T-helper 1 cell treated with Interleukin-12 subunit alpha and Interleukin-12 subunit beta and Interleukin-4 antibody, amounts not matched to agents 30 μg/mL and 1 μg/mL, for 36 hours (primary cell): ENCODE data around the gene SPOP.
A peak's percentile ranks its signal among the peaks of the same experiment; 100 is the strongest.
"Not testable (repeated sequence)": the region's sequence is repeated elsewhere in the genome, so short reads cannot be mapped to it uniquely, and the experiment has no call there.

ENCODE experiments used
- H3K27ac Mint-ChIP-seq: one replicate; pipeline ENCODE4 v1.8.0; 2021; ENCODE audit warnings: mild to moderate bottlenecking, mixed read lengths
- H3K27me3 Mint-ChIP-seq: one replicate; pipeline ENCODE4 v1.8.0; 2021; ENCODE audit warnings: low read depth, mixed read lengths
- H3K36me3 Mint-ChIP-seq: one replicate; pipeline ENCODE4 v1.8.0; 2021; ENCODE audit warnings: low read depth, mixed read lengths
- H3K4me1 Mint-ChIP-seq: one replicate; pipeline ENCODE4 v1.8.0; 2021; ENCODE audit warnings: low read depth, mixed read lengths
- H3K4me3 Mint-ChIP-seq: one replicate; pipeline ENCODE4 v1.8.0; 2021; ENCODE audit warnings: mild to moderate bottlenecking, moderate library complexity, mixed read lengths
- H3K9me3 Mint-ChIP-seq: one replicate; pipeline ENCODE4 v1.8.0; 2021; ENCODE audit warnings: mixed read lengths

The SPOP gene

GRCh38 chr17:49574945-49575678 is 102.8 kb downstream of the SPOP start:
- no peaks in the 10 kb centered on the region for H3K36me3 Mint-ChIP-seq
- H3K9me3 Mint-ChIP-seq, result no peaks in the 10 kb centered on the region
- H3K27ac Mint-ChIP-seq, result no peak overlapping the region
- peaks cover 12% of the 10 kb centered on the region for H3K4me1 Mint-ChIP-seq
- peaks cover 73% of the 10 kb centered on the region for H3K27me3 Mint-ChIP-seq
- peak overlapping the region; percentile 36 for H3K4me3 Mint-ChIP-seq

GRCh38 chr17:49574323-49574781 is 103.5 kb downstream of the SPOP start:
- no peak overlapping the region for H3K4me3 Mint-ChIP-seq
- no peaks in the 10 kb centered on the region for H3K9me3 Mint-ChIP-seq
- peaks cover 72% of the 10 kb centered on the region for H3K27me3 Mint-ChIP-seq
- H3K4me1 Mint-ChIP-seq, result peaks cover 14% of the 10 kb centered on the region
- H3K27ac Mint-ChIP-seq, result no peak overlapping the region
- H3K36me3 Mint-ChIP-seq, result no peaks in the 10 kb centered on the region

GRCh38 chr17:49573510-49574322 is 104.2 kb downstream of the SPOP start:
- no peaks in the 10 kb centered on the region for H3K36me3 Mint-ChIP-seq
- no peaks in the 10 kb centered on the region for H3K9me3 Mint-ChIP-seq
- H3K4me3 Mint-ChIP-seq, result no peak overlapping the region
- peaks cover 14% of the 10 kb centered on the region for H3K4me1 Mint-ChIP-seq
- no peak overlapping the region for H3K27ac Mint-ChIP-seq
- peaks cover 66% of the 10 kb centered on the region for H3K27me3 Mint-ChIP-seq

GRCh38 chr17:49572806-49573420 is 105.0 kb downstream of the SPOP start:
- Mint-ChIP-seq H3K27ac (no peak overlapping the region), H3K4me1 (peaks cover 19% of the 10 kb centered on the region), H3K27me3 (peaks cover 60% of the 10 kb centered on the region), H3K4me3 (no peak overlapping the region), H3K36me3 (no peaks in the 10 kb centered on the region), H3K9me3 (no peaks in the 10 kb centered on the region)

GRCh38 chr17:49572226-49572625 is 105.7 kb downstream of the SPOP start:
- Mint-ChIP-seq H3K36me3 (no peaks in the 10 kb centered on the region), H3K4me1 (peaks cover 23% of the 10 kb centered on the region), H3K9me3 (no peaks in the 10 kb centered on the region), H3K27ac (no peak overlapping the region), H3K27me3 (peaks cover 54% of the 10 kb centered on the region), H3K4me3 (no peak overlapping the region)

- Mint-ChIP-seq H3K4me1 (peaks cover 22% of the 10 kb centered on the region), H3K9me3 (no peaks in the 10 kb centered on the region), H3K27me3 (peaks cover 51% of the 10 kb centered on the region), H3K36me3 (no peaks in the 10 kb centered on the region), H3K4me3 (peak overlapping the region; percentile 19), H3K27ac (no peak overlapping the region)
These were observed 106.1 kb downstream of the SPOP start for GRCh38 chr17:49571764-49572163.

GRCh38 chr17:49571283-49571682 is 106.6 kb downstream of the SPOP start:
- Mint-ChIP-seq H3K4me3 (peak overlapping the region; percentile 19), H3K9me3 (no peaks in the 10 kb centered on the region), H3K27ac (no peak overlapping the region), H3K27me3 (peaks cover 52% of the 10 kb centered on the region), H3K36me3 (no peaks in the 10 kb centered on the region), H3K4me1 (peaks cover 23% of the 10 kb centered on the region)

GRCh38 chr17:49570540-49571242 is 107.2 kb downstream of the SPOP start:
- Mint-ChIP-seq H3K36me3 (no peaks in the 10 kb centered on the region), H3K4me1 (peaks cover 27% of the 10 kb centered on the region), H3K27me3 (peaks cover 52% of the 10 kb centered on the region), H3K27ac (no peak overlapping the region), H3K9me3 (no peaks in the 10 kb centered on the region), H3K4me3 (peak overlapping the region; percentile 89)

GRCh38 chr17:49568695-49569047 is 109.2 kb downstream of the SPOP start:
- H3K4me3 Mint-ChIP-seq, H3K36me3 Mint-ChIP-seq, H3K27ac Mint-ChIP-seq, H3K9me3 Mint-ChIP-seq: not testable (repeated sequence)
- Mint-ChIP-seq H3K27me3 (peaks cover 43% of the 10 kb centered on the region), H3K4me1 (peaks cover 24% of the 10 kb centered on the region)

- Mint-ChIP-seq H3K4me1 (peaks cover 24% of the 10 kb centered on the region), H3K9me3 (no peaks in the 10 kb centered on the region), H3K4me3 (peak overlapping the region; percentile 43), H3K36me3 (no peaks in the 10 kb centered on the region), H3K27ac (no peak overlapping the region), H3K27me3 (peaks cover 41% of the 10 kb centered on the region)
These were observed 109.8 kb downstream of the SPOP start for GRCh38 chr17:49567871-49568694.

GRCh38 chr17:49567104-49567521 is 110.8 kb downstream of the SPOP start:
- no peak overlapping the region for H3K27ac Mint-ChIP-seq
- no peaks in the 10 kb centered on the region for H3K9me3 Mint-ChIP-seq
- no peaks in the 10 kb centered on the region for H3K36me3 Mint-ChIP-seq
- no peak overlapping the region for H3K4me3 Mint-ChIP-seq
- peaks cover 24% of the 10 kb centered on the region for H3K4me1 Mint-ChIP-seq
- H3K27me3 Mint-ChIP-seq, result peaks cover 38% of the 10 kb centered on the region

- H3K4me1 Mint-ChIP-seq, result peaks cover 23% of the 10 kb centered on the region
- H3K9me3 Mint-ChIP-seq, result no peaks in the 10 kb centered on the region
- no peak overlapping the region for H3K4me3 Mint-ChIP-seq
- H3K36me3 Mint-ChIP-seq, result no peaks in the 10 kb centered on the region
- no peak overlapping the region for H3K27ac Mint-ChIP-seq
- peaks cover 33% of the 10 kb centered on the region for H3K27me3 Mint-ChIP-seq
These were observed 111.2 kb downstream of the SPOP start for GRCh38 chr17:49566668-49567071.

GRCh38 chr17:49565948-49566491 is 111.9 kb downstream of the SPOP start:
- no peak overlapping the region for H3K4me3 Mint-ChIP-seq

More at GRCh38 chr17:49565948-49566491, 111.9 kb downstream of the SPOP start:
- H3K36me3 Mint-ChIP-seq, result no peaks in the 10 kb centered on the region
- H3K4me1 Mint-ChIP-seq, result peaks cover 18% of the 10 kb centered on the region
- H3K27ac Mint-ChIP-seq, result no peak overlapping the region
- H3K9me3 Mint-ChIP-seq, result no peaks in the 10 kb centered on the region
- peaks cover 27% of the 10 kb centered on the region for H3K27me3 Mint-ChIP-seq
